ENCODE measurements around the gene LEPROT.

DNA sequence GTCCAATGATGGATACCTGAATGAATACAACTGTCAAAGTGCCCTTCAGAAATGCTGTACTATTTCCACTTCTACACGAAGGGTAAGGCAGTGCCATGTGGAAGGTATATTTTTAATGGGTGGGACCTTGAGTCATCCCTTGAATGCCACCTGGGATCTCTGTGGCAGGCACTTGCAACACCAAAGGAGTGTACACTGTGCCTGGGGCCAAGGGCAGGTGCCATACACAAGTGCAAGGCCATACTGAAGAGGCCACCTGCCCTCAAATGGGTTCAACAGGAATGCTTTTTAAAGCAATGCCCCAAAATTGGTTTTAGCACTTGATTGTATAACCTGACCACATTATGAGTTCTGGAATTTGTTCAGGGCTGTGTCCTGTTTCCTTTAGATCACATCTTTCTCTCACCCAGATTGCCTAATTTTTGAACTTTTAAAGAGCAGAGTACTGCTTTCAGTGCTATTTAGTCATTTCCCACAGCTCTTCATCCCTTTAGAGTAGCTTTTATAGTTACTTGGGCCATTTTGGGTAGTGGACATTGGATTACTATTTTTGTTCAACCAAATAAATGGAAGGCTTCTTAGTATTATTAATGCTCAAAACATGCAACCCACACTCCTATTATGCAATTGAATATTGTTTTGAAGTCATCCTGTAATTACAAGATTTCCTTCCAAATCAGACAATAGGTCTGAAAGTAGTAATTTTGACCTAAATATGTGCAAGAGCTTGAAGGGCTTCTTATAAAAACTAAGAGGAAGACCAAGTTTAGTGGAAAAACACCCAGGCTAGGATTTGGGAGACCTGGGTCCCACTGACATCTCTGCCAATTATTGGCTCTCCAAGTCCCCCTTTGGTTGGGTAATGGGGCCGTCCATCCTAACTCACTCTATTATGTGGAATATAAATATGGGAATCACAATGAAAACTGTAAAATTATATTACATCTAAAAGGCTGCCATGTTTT is 57.2 kb downstream of the LEPROT start:
- TF ChIP-seq CTCF (IDR thresholded peaks at IDR 0.05) = no peak
- no peak for TF ChIP-seq POLR2A (IDR thresholded peaks at IDR 0.05)

Data from stomach (tissue), 4 donors.